ENCODE measurements around the gene POU4F1. TPM values are rescaled to one million over a fixed set of nuclear protein-coding genes. Genes with fewer than 3 reads are reported as not detected.

Gene POU4F1
- total RNA-seq, 2 donors from 2014 or later: not detected

- intact Hi-C loops (cut with DNase I): no loop called here
- ATAC-seq (no peak), DNase-seq (no peak)
- Histone ChIP-seq H3K4me3 (no peak overlapping the region), H3K36me3 (replicated peaks in 1 of 2; ENCODE audit: insufficient read depth in 1 of 2, low read depth in 2 of 2) (no peaks in the 10 kb centered on the region), H3K27me3 (peaks cover 4 to 50% of the 10 kb centered on the region in 2 donors), H3K9me3 (no peaks in the 10 kb centered on the region), H3K27ac (no peak overlapping the region), H3K4me1 (peaks cover 42% of the 10 kb centered on the region)
- TF ChIP-seq CTCF (IDR thresholded peaks at IDR 0.05) (no peak), POLR2A (IDR thresholded peaks at IDR 0.05) (no peak)
- WGBS, 2 donors: 10 to 17% methylated on average over 28 to 42 of the region's 42 CpGs
Measured at GRCh38 chr13:78607409-78608251, 4.3 kb upstream of the POU4F1 start.

- 8 to 10% methylated on average over 30 of the region's 30 CpGs for WGBS, 2 donors
- no peak for ATAC-seq
- intact Hi-C loops (cut with DNase I): no loop called here
- TF ChIP-seq CTCF (IDR thresholded peaks at IDR 0.05): no peak
- TF ChIP-seq POLR2A (IDR thresholded peaks at IDR 0.05): no peak
- Histone ChIP-seq H3K4me3 (no peak overlapping the region), H3K27me3 (peaks cover 4 to 55% of the 10 kb centered on the region in 2 donors), H3K36me3 (replicated peaks in 1 of 2; ENCODE audit: insufficient read depth in 1 of 2, low read depth in 2 of 2) (no peaks in the 10 kb centered on the region), H3K27ac (no peak overlapping the region), H3K9me3 (no peaks in the 10 kb centered on the region), H3K4me1 (peaks cover 46% of the 10 kb centered on the region)
- no peak for DNase-seq
Measured at GRCh38 chr13:78606471-78607408, 3.4 kb upstream of the POU4F1 start.

- no peaks in the 10 kb centered on the region for H3K36me3 ChIP-seq (replicated peaks in 1 of 2; ENCODE audit: insufficient read depth in 1 of 2, low read depth in 2 of 2)
- TF ChIP-seq CTCF (IDR thresholded peaks at IDR 0.05) (no peak), POLR2A (IDR thresholded peaks at IDR 0.05) (no peak)
- peaks cover 4 to 68% of the 10 kb centered on the region in 2 donors for H3K27me3 ChIP-seq
- H3K9me3 ChIP-seq: no peaks in the 10 kb centered on the region
- no peak overlapping the region for H3K27ac ChIP-seq
- no peak overlapping the region for H3K4me3 ChIP-seq
- intact Hi-C loops (cut with DNase I): no loop called here
- peaks cover 52% of the 10 kb centered on the region for H3K4me1 ChIP-seq
- ATAC-seq (no peak), DNase-seq (no peak)
- WGBS, 2 donors: 4 to 7% methylated on average over 20 of the region's 20 CpGs
Measured at GRCh38 chr13:78604782-78605611, 1.6 kb upstream of the POU4F1 start.

- peaks cover 0 to 82% of the 10 kb centered on the region in 2 donors for H3K27me3 ChIP-seq
- no peak for DNase-seq
Measured at GRCh38 chr13:78602561-78603239, 652 bp downstream of the POU4F1 start.

More at GRCh38 chr13:78602561-78603239, 652 bp downstream of the POU4F1 start:
- Histone ChIP-seq H3K4me3 (no peak overlapping the region), H3K9me3 (no peaks in the 10 kb centered on the region), H3K36me3 (replicated peaks in 1 of 2; ENCODE audit: insufficient read depth in 1 of 2, low read depth in 2 of 2) (no peaks in the 10 kb centered on the region), H3K4me1 (peaks cover 32% of the 10 kb centered on the region), H3K27ac (no peak overlapping the region)
- WGBS, 2 donors: 4 to 6% methylated on average over 24 to 50 of the region's 51 CpGs
- TF ChIP-seq CTCF (IDR thresholded peaks at IDR 0.05) (no peak), POLR2A (IDR thresholded peaks at IDR 0.05) (no peak)
- intact Hi-C loops (cut with DNase I): no loop called here
- no peak for ATAC-seq

All from body of pancreas (tissue), 4 donors.